A549 treated with ZK216348 at 1 μM for 4 hours (cell line): ENCODE results near the gene ACLY. TPM values are rescaled to one million over a fixed set of nuclear protein-coding genes. Genes with fewer than 3 reads are reported as not detected.

Experiments used
- total RNA-seq: library from RNA; stranded (reverse); fragments of 200-300 nt; extraction: Qiagen RNA extraction; gene quantifications from 5 replicates; pipeline ENCODE4 v1.2.3, GENCODE V29; 2022; ENCODE audit warnings: low read depth

ACLY gene
- 248 to 316 TPM (median 287 TPM) in 5 replicates for total RNA-seq

GRCh38 chr17:41918314-41919164, at the start of gene ACLY:
TSS of gene ACLY (minus strand) at chr17:41918951. CDS start at chr17:41913873, 5,078 bp downstream.

GRCh38 chr17:41966463-41967140, 47.9 kb upstream of the ACLY start, which contains the start of gene CNP:
TSS of gene CNP (plus strand) at chr17:41966795. CDS start at chr17:41966885, 90 bp downstream.

DNA sequence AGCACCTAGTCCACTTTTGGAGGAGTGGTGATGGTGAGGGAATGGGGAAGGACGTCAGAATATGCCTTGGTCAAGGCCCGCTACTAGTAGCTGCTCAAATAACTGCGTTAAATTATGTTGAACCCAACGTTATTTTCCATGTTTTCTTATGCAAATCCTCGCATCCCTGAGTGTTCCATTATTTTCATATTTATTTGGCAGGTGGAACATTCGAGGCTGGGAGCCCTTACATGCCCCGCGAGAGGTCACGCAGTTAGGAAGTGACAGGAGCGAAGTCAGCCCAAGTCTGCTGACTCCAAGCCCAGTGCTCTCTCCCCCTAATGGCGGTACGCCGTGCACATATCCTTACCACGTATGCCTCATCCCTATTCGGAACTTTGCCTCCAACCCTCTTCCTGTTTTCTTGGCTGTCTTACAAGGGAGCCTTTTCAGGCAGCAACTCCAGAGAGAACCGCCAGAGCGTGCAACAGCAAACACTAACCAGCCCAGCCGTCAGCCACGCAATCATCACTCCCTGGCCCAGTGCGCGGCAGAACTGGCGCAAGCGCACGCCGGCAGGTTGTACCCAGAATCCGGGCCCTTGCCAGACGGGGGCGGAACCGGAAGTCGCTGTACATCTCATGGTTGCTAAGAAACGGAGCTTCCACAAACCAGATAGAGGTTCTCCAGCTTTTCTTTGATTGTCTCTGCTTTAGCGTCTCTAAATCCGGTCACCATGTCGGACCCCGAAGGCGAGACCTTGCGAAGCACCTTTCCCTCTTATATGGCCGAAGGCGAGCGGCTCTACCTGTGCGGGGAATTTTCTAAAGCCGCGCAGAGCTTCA, 11.5 kb upstream of the ACLY start, which contains the start of gene ODAD4:
Gene ODAD4, plus strand, starts transcription at position 609 of the 824 bp plus-strand sequence. Its CDS starts 107 bp downstream, at position 716.

GRCh38 chr17:41864836-41865595, 53.7 kb downstream of the ACLY start, which contains the start of gene KLHL11:
TSS of gene KLHL11 (minus strand) at chr17:41865423. CDS start at chr17:41865370, 53 bp downstream.

GRCh38 chr17:41837761-41838538, 80.8 kb downstream of the ACLY start, which contains the start of gene KLHL10:
TSS of gene KLHL10 (plus strand) at chr17:41837825. CDS start at chr17:41837933, 108 bp downstream.

DNA sequence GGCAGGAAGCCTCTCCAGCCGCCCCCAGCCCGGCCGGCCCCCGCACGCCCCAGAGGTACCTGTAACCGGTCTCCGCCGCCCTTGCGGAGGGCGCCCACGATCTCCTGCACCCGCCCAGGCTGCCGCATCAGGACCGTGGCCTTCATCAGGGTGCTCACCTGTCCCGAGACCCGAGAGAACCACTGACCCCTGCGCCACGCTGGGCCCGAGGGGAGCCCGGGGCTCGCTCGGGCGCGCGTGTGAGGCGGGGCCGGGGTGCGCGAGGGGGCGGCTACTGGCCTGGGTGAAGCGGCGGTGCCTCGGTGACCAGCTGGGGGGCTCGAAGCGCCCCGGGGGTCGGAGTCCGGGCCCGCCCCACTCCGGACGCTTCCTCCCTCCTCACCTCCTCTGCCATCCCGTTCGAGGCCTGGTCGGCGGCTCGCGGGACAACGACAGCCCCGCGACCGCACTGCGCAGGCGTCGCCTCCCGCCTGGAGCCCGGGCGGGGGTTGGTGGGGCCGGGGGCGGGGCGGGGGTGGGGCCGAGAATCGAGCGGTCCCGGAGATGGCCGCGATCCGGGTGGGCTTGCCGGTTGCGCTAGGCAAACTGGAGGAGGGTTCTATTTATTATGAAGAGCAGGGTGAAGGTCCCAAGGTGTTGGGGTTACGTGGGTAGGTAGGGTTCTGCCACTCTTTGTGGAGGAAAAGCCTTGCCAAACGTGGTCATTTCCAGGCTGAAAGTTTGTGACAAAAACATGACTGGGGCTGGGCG, 82.8 kb downstream of the ACLY start, which contains the start of gene NT5C3B:
Gene NT5C3B, minus strand, starts transcription at position 433 of the 750 bp plus-strand sequence. Its CDS starts 39 bp downstream, at position 394.

Other genes with a start within 250 kb of the ACLY start
- gene EIF1, start 230.1 kb downstream of the ACLY start, total RNA-seq: 1,212 to 1,763 TPM (median 1,340 TPM) in 5 replicates
- gene GAST, start 206.6 kb downstream of the ACLY start, total RNA-seq: not detected in 5 replicates
- 1.1 to 1.8 TPM (median 1.5 TPM) in 5 replicates for gene HAP1, start 184.3 kb downstream of the ACLY start, total RNA-seq
- gene JUP, start 132.2 kb downstream of the ACLY start, total RNA-seq: 60.0 to 143 TPM (median 119 TPM) in 5 replicates
- 23.0 to 39.6 TPM (median 35.6 TPM) in 5 replicates for gene P3H4, start 107.0 kb downstream of the ACLY start, total RNA-seq
- gene FKBP10, start 105.9 kb downstream of the ACLY start, total RNA-seq: 70.3 to 122 TPM (median 105 TPM) in 5 replicates
- 105 to 121 TPM (median 107 TPM) in 5 replicates for gene NT5C3B, start 82.7 kb downstream of the ACLY start, total RNA-seq
- 0.07 to 0.19 TPM (median 0.14 TPM) in 3 of 5 replicates, not detected in the others for gene KLHL10, start 81.1 kb downstream of the ACLY start, total RNA-seq
- 1.9 to 4.3 TPM (median 2.5 TPM) in 5 replicates for gene KLHL11, start 53.5 kb downstream of the ACLY start, total RNA-seq
- gene ODAD4, start 11.7 kb upstream of the ACLY start, total RNA-seq: 1.2 to 2.0 TPM (median 1.5 TPM) in 5 replicates
- 53.6 to 76.8 TPM (median 69.5 TPM) in 5 replicates for gene CNP, start 47.8 kb upstream of the ACLY start, total RNA-seq
- 116 to 138 TPM (median 126 TPM) in 5 replicates for gene DNAJC7, start 98.5 kb upstream of the ACLY start, total RNA-seq
- gene NKIRAS2, start 101.1 kb upstream of the ACLY start, total RNA-seq: 40.2 to 49.3 TPM (median 45.6 TPM) in 5 replicates
- 0.40 to 1.2 TPM (median 0.76 TPM) in 5 replicates for gene C17orf113, start 131.7 kb upstream of the ACLY start, total RNA-seq
- gene ZNF385C, start 179.5 kb upstream of the ACLY start, total RNA-seq: 0.19 to 0.44 TPM (median 0.22 TPM) in 4 of 5 replicates, not detected in the other
- 0.40 to 0.70 TPM (median 0.46 TPM) in 5 replicates for gene DHX58, start 193.8 kb upstream of the ACLY start, total RNA-seq
- 31.8 to 56.4 TPM (median 52.0 TPM) in 5 replicates for gene KAT2A, start 202.4 kb upstream of the ACLY start, total RNA-seq
- not detected in 5 replicates for gene HSPB9, start 203.9 kb upstream of the ACLY start, total RNA-seq
- gene RAB5C, start 236.0 kb upstream of the ACLY start, total RNA-seq: 198 to 273 TPM (median 264 TPM) in 5 replicates